GM10266 (cell line): ENCODE results near the gene DHX15.

Source experiments
- DNase-seq: peaks from one replicate; pipeline ENCODE4 v3.0.0; 2012; ENCODE audit errors: extremely low spot score
- TF ChIP-seq, protein P1 (sequence below): IDR thresholded peaks from 2 replicates; pipeline ENCODE4 v1.5.1; 2012; ENCODE audit warnings: mild to moderate bottlenecking, low read depth; ENCODE audit not compliant: control insufficient read depth, insufficient read depth; ENCODE audit errors: missing control alignments

Gene DHX15

GRCh38 chr4:24584211-24584850 lies at the start of gene DHX15:
DHX15 (minus strand) TSS chr4:24584554; CDS start chr4:24584393, 161 bp downstream.
- DNase-seq = peak; percentile 93
- TF ChIP-seq, protein P1, sequence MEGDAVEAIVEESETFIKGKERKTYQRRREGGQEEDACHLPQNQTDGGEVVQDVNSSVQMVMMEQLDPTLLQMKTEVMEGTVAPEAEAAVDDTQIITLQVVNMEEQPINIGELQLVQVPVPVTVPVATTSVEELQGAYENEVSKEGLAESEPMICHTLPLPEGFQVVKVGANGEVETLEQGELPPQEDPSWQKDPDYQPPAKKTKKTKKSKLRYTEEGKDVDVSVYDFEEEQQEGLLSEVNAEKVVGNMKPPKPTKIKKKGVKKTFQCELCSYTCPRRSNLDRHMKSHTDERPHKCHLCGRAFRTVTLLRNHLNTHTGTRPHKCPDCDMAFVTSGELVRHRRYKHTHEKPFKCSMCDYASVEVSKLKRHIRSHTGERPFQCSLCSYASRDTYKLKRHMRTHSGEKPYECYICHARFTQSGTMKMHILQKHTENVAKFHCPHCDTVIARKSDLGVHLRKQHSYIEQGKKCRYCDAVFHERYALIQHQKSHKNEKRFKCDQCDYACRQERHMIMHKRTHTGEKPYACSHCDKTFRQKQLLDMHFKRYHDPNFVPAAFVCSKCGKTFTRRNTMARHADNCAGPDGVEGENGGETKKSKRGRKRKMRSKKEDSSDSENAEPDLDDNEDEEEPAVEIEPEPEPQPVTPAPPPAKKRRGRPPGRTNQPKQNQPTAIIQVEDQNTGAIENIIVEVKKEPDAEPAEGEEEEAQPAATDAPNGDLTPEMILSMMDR = no peak

DNA sequence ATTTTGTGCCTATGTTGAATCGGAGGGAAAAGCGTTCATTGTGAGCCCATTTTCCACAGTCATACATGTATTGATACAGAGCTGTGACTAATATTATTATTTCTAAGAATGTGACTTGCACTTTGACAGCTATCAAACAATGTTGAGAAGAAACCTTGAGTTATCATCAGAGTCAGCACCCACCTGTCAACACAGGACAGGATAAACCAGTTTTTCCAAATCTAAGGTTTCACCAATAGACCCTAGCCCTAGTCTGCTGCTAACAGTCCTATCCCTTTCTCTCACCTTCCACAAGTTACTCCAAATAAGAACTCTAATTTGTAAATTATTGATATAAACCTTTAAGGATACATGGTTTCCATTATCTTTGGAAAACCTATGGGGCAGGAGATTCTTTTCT lies 47.7 kb upstream of the DHX15 start:
- no peak for DNase-seq
- TF ChIP-seq, protein P1 = no peak

DNA sequence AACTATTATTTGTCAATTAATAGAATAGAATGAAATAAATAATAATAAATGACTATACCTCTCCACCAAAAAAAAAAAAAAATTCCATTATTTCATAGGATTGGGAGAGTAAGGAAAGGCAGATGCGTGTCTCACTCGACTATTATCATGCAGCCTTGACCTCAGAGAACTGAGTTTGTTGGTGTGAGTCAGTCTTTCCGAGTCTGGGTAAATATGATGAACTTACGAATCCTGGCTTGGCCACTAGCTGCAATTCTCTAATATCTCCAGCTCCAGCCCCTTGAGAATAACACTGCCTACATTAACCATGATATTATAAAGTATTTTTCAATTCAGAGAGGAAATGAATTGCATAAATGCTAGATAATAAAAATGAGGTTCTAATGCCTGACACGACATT lies 46.6 kb upstream of the DHX15 start:
- TF ChIP-seq, protein P1 = no peak
- DNase-seq = no peak

- TF ChIP-seq, protein P1 = no peak
- DNase-seq = no peak
These were observed 40.7 kb upstream of the DHX15 start for GRCh38 chr4:24625091-24625490.

DNA sequence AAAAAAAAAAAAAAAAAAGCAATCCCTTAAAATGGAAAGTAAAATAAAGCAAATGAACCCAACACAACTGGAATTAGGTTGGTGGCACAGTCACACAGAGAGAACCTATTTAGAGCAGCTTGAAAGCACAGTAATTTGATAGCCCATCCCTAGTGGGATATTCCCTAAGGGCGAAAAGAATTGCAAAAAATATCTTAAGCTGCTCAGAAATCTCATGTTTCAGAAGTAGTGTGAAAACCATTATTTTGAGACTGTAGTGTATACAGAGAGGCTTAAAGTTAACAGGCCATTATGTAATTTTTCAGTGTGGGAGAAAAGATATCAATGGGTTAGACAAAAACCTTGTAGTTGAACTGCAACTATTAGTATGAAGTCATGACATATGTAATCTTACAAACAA lies 40.0 kb upstream of the DHX15 start:
- no peak for DNase-seq
- TF ChIP-seq, protein P1 = no peak

- TF ChIP-seq, protein P1 = no peak
- DNase-seq = no peak
These were observed 37.9 kb upstream of the DHX15 start for GRCh38 chr4:24622146-24622834.

DNA sequence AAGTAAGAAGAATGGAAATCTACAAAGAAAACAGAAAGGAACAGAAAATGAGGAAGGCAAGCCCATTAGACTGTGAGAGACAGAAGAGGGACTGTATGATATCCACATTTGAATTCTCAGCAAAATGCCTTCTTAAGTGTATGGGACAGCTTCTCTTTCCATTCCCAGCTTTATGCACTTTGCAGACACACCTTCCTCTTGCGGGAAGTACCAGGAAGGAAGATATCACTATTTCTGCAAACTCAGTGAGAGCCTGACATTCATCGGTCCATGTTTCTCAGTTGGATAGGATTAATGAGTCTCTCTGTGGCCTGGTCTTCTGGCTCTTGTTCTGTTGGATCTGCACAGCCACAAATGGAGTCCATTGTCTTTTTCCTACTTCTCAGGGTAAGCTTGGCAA lies 31.6 kb upstream of the DHX15 start:
- TF ChIP-seq, protein P1 = no peak
- DNase-seq = no peak
